MCF 10A (cell line): ENCODE results near the gene SLX4IP. TPM values are rescaled to one million over a fixed set of nuclear protein-coding genes. Genes with fewer than 3 reads are reported as not detected.

ENCODE experiments used
- BruUV-seq: library from RNA; stranded (reverse); fragments of 400-500 nt; replicated peaks from 2 replicates; lab custom pipeline; 2021; lab: Mats Ljungman, UMichigan
- CTCF ChIA-PET: fragments of 300-600 bp; sonication (Branson Sonifier 250); formaldehyde crosslinking; extraction: SDS; loops from one replicate; lab custom pipeline; 2021; ENCODE audit warnings: antibody characterized with exemption, inconsistent platforms; lab: Yijun Ruan, JAX
- POLR2A ChIA-PET: fragments of 300-600, 350-650 bp; sonication (Branson Sonifier 250); formaldehyde crosslinking; extraction: SDS; loops from one replicate; lab custom pipeline; 2020; ENCODE audit warnings: antibody characterized with exemption, inconsistent platforms; lab: Yijun Ruan, JAX
- DNase-seq: peaks from one replicate; pipeline ENCODE4 v3.0.0-alpha.2; 2018; ENCODE audit not compliant: unreplicated experiment
- H3K27ac Mint-ChIP-seq: one replicate; pipeline ENCODE4 v1.8.0; 2022; ENCODE audit warnings: mild to moderate bottlenecking, low read depth, mixed read lengths; ENCODE audit not compliant: unreplicated experiment
- H3K27me3 Mint-ChIP-seq: one replicate; pipeline ENCODE4 v1.8.0; 2022; ENCODE audit warnings: mixed read lengths; ENCODE audit not compliant: insufficient read depth, unreplicated experiment
- H3K36me3 Mint-ChIP-seq: one replicate; pipeline ENCODE4 v1.8.0; 2022; ENCODE audit warnings: mild to moderate bottlenecking, moderate library complexity, mixed read lengths; ENCODE audit not compliant: insufficient read depth, unreplicated experiment
- H3K4me1 Mint-ChIP-seq: one replicate; pipeline ENCODE4 v1.8.0; 2022; ENCODE audit warnings: mixed read lengths; ENCODE audit not compliant: insufficient read depth, unreplicated experiment
- H3K4me3 Mint-ChIP-seq: one replicate; pipeline ENCODE4 v1.8.0; 2022; ENCODE audit warnings: mild to moderate bottlenecking, moderate library complexity, mixed read lengths; ENCODE audit not compliant: unreplicated experiment
- H3K9me3 Mint-ChIP-seq: one replicate; pipeline ENCODE4 v1.8.0; 2022; ENCODE audit warnings: mixed read lengths; ENCODE audit not compliant: unreplicated experiment
- intact Hi-C: fragments of 100-400 bp; cut with micrococcal nuclease; formaldehyde crosslinking; loops from 2 replicates; pipeline ENCODE4 v1.14.1; 2022
- total RNA-seq: library from RNA; stranded (reverse); gene quantifications from 2 replicates; pipeline ENCODE4 v1.2.3, GENCODE V29; 2022
- TF ChIP-seq, protein P1 (sequence below): fragments of 200-600 bp; IDR thresholded peaks from one replicate; pipeline ENCODE4 v1.8.0; 2022; ENCODE audit warnings: antibody characterized with exemption, mild to moderate bottlenecking; ENCODE audit not compliant: unreplicated experiment

Gene SLX4IP
- total RNA-seq, 1 experiment from 2014 or later = 11.2 TPM

DNA sequence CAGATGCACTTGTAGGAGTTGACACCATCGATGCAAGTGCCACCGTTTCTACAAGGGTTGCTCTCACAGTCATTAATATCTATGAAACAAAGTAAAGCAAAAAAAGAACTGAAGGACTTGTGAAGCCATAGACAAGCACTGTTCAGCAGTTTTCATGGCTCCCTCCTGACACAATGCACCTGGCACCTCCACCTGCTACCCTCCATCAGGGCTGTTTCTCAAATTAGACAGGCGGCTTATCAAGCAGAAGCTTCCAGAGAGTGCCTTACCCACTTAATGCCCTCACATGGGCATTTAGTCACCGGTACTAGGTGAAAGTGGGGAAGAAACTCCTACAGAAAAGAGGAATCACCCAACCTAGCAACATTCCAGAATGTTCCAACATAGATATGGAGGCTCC, 210.9 kb downstream of the SLX4IP start:
- no TSS peak for BruUV-seq
- H3K4me3 Mint-ChIP-seq = no peak overlapping the region
- ChIA-PET POLR2A (interaction anchor here (0.7 to 1.3 kb wide), 5 partner anchors 10 to 97 kb away, joined by 3 to 4 read pairs (median 3); no protein-coding TSS in a partner anchor), CTCF (interaction anchor here (0.6 to 1.5 kb wide), 4 partner anchors 9 to 93 kb away, joined by 4 read pairs; no protein-coding TSS in a partner anchor)
- DNase-seq = no peak
- H3K27me3 Mint-ChIP-seq = no peaks in the 10 kb centered on the region
- TF ChIP-seq, protein P1, sequence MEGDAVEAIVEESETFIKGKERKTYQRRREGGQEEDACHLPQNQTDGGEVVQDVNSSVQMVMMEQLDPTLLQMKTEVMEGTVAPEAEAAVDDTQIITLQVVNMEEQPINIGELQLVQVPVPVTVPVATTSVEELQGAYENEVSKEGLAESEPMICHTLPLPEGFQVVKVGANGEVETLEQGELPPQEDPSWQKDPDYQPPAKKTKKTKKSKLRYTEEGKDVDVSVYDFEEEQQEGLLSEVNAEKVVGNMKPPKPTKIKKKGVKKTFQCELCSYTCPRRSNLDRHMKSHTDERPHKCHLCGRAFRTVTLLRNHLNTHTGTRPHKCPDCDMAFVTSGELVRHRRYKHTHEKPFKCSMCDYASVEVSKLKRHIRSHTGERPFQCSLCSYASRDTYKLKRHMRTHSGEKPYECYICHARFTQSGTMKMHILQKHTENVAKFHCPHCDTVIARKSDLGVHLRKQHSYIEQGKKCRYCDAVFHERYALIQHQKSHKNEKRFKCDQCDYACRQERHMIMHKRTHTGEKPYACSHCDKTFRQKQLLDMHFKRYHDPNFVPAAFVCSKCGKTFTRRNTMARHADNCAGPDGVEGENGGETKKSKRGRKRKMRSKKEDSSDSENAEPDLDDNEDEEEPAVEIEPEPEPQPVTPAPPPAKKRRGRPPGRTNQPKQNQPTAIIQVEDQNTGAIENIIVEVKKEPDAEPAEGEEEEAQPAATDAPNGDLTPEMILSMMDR = no peak
- peaks cover 97% of the 10 kb centered on the region for H3K36me3 Mint-ChIP-seq
- no peaks in the 10 kb centered on the region for H3K9me3 Mint-ChIP-seq
- no peak overlapping the region for H3K27ac Mint-ChIP-seq
- H3K4me1 Mint-ChIP-seq = no peaks in the 10 kb centered on the region
- intact Hi-C loops = no loop called here

DNA sequence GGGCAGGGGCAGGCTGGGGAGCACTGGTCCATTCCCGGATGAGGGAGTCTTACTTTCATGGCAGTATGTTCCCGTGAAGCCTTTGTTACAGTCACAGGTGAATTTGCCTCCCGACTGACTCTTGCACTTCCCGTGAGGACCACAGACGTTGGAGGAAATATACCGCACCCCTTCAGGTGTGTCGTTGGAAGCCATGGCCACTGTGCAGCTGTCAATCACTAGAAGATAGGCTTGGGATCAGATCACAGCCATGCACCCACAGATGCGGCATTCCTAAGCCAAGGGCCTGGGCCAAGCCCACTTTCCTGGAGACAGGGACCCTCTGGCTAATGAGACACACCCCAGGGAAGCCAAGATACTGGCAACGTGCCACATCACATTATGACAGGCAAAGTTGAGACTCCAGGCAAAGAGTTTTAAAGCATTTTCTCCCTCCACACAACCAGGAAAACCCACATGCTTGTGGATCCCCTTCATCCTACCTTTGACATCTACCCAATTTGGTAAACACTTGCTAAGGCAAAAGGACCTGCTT, 211.8 kb downstream of the SLX4IP start:
- TF ChIP-seq, protein P1 = no peak
- ChIA-PET POLR2A (no interaction called here), CTCF (interaction anchor here (0.7 kb wide), 2 partner anchors 15 to 896 kb away, joined by 3 read pairs; no protein-coding TSS in a partner anchor)
- H3K9me3 Mint-ChIP-seq = no peaks in the 10 kb centered on the region
- H3K4me3 Mint-ChIP-seq = no peak overlapping the region
- intact Hi-C loops = no loop called here
- DNase-seq = no peak
- no TSS peak for BruUV-seq
- H3K27ac Mint-ChIP-seq = no peak overlapping the region
- H3K4me1 Mint-ChIP-seq = no peaks in the 10 kb centered on the region
- H3K27me3 Mint-ChIP-seq = no peaks in the 10 kb centered on the region
- peaks cover 97% of the 10 kb centered on the region for H3K36me3 Mint-ChIP-seq

DNA sequence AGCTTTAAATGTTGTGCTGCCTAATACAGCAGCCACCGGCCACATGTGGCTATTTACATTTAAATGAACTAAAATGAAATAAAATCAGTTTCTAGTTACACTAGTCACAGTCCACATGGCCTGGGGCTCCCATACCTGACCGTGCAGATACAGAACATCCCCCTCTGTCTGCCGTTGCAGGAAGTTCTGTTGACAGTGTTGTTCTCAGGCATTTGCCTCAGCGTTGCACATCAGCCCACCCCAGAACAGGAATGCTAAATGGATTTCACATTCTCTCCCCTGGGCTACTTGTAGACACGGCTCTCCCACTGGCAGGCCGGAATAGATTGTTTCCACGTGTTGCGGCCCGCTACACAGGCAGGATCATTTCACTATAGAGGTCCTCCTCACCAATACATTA, 212.4 kb downstream of the SLX4IP start:
- BruUV-seq = no TSS peak
- peaks cover 94% of the 10 kb centered on the region for H3K36me3 Mint-ChIP-seq
- DNase-seq = peak; percentile 25
- POLR2A ChIA-PET = no interaction called here
- no peak overlapping the region for H3K27ac Mint-ChIP-seq
- TF ChIP-seq, protein P1 = peak; percentile 25
- no peaks in the 10 kb centered on the region for H3K27me3 Mint-ChIP-seq
- H3K4me1 Mint-ChIP-seq = no peaks in the 10 kb centered on the region
- H3K9me3 Mint-ChIP-seq = no peaks in the 10 kb centered on the region
- intact Hi-C loops = no loop called here
- H3K4me3 Mint-ChIP-seq = no peak overlapping the region
- CTCF ChIA-PET = interaction anchor here (0.7 to 1.9 kb wide), 3 partner anchors 10 to 896 kb away, joined by 3 to 5 read pairs (median 3); no protein-coding TSS in a partner anchor

DNA sequence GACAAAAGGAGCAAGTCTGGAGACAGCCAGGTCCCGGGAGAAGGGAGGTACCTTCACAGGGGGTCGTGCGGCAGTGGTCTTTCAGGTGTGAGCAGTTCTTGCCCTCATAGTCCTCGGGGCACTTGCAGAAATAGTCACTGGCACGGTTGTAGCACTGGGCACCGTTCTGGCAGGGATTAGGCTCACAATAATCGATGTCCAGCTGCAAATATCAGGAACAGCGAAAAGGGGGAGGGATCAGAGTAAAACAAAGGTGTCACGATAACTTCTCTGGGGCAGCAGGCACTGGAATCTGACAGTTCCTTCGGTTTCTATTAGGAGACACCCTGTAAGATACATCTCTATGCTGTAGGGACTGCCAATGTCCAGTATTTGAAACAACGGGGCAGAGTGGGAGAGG, 212.8 kb downstream of the SLX4IP start:
- DNase-seq = no peak
- TF ChIP-seq, protein P1 = no peak
- intact Hi-C loops = no loop called here
- Mint-ChIP-seq H3K4me3 (no peak overlapping the region), H3K27ac (no peak overlapping the region), H3K36me3 (peaks cover 93% of the 10 kb centered on the region), H3K4me1 (no peaks in the 10 kb centered on the region), H3K9me3 (no peaks in the 10 kb centered on the region), H3K27me3 (no peaks in the 10 kb centered on the region)
- POLR2A ChIA-PET = interaction anchor here (0.5 to 1.0 kb wide), 3 partner anchors 17 to 674 kb away, joined by 3 read pairs; no protein-coding TSS in a partner anchor
- CTCF ChIA-PET = interaction anchor here (0.7 to 1.9 kb wide), 4 partner anchors 10 to 221 kb away, joined by 3 to 6 read pairs (median 4); no protein-coding TSS in a partner anchor
- BruUV-seq = no TSS peak
